Inflammatory macrophage treated with lipopolysaccharide for 4 hours (primary cell): ENCODE measurements around the gene BCAR3.

Experiments used
- DNase-seq: peaks from one replicate; pipeline ENCODE4 v3.0.0-alpha.2; 2020

Gene BCAR3

DNA sequence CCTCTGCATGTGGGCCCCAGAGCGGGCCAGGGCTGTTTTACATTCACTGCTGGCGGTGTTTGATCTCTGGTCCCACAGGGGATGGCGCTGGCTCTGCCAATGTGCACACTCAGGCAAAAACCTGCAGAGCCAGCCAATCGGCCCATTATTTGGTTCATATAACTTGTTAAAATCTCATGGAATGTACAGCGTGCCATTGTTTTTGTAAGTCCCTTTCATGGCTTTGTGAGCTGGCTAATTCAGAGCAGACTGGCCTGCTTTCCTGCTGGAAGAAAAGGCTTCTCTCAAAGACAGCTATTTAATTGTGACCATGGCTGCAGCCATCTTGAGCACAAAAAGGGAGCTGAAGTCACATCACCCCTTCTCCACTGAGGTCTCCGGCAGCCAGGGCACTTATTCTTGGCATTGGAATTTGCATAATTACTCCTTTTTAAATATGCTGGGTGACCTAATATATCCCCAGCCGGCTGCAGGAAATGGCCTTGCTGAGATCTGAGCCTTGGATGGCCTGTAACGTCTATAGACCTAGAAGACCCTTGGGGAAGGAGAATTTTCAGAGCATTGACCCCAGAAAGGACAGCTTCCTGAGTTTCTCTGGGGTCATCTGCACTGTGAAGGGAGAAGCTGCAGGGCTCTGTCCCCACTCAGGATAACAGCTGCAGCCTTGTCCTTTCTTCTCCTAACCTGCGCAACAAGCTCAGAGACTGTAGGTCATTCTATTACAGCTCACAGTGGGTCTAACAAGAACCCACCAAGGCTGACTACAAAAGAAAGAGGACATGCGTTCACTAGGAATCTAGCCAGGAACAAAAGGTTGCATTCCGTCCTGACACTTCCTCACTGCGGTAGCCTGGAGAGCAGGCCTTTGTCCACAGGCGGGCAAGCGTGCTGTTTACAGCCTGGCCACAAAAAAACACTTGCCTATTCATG lies 45.8 kb downstream of the BCAR3 start:
- no peak for DNase-seq

DNA sequence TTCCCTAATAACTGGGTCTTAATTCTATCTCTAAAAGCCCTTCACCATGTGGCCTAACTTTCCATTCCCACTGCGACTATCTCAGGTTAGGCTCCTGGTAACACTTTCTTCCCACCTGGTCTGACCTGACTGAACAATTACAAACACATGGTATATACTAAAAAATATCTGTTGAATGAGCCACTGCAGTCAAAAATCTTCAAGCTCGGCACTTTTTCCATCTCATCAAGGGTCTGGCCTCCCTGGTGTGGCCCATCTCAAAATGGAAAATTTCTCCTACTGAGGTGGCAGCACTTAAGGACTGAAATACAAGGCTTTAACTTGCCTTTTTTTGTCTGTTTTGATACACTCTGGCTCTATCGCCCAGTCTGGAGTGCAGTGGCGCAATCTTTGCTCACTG lies 48.3 kb downstream of the BCAR3 start:
- DNase-seq = no peak

DNA sequence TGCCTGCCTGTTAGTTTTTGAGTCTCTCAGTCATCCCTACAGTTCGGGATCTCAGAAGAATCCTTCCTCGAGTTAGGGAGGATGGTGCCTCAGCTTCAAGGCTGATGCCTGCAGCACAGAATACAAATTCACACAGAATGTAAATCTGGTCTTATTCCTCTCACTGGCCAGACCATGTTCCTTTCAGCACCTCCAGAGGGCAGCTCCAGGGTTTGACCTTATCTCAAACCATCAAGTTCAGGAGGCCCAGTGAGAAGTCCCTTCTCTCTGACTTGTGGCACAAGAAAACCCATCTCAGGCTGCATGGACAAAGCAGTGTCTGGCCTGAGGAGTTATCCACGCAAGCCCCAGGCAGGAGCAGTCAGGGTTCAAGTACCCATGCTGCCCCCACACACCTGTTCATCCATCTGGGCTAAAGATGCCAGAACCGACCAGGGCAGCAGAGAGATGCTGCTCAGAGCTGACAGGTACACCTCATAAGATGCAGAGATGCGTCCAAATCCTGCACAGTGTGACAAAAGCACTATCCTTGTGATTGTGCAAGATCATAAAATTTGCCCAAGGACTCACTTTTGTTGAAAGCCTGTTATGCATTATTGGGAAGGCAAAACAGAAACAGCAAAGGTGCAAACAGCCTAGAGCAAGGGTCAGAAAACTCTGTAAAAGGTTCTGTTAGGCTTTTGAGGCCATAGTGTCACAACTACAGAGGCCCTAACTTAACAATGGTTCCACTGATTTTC lies 49.8 kb downstream of the BCAR3 start:
- peak; percentile 26 for DNase-seq

DNA sequence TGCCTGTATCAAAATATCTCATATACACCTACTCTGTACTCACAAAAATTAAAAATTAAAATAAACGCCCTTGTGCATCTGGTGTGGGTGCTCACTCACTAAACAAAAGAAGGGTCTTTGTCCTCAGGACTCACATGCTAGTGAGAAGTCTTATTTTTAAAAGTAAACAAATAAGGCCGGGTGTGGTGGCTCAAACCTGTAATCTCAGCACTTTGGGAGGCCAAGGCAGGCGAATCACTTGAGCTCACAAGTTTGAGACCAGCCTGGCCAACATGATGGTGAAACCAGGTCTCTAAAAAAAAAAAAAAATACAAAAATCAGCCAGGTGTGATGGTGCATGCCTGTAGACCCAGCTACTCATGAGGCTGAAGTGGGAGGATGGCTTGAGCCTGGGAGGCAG lies 51.5 kb downstream of the BCAR3 start:
- no peak for DNase-seq

DNA sequence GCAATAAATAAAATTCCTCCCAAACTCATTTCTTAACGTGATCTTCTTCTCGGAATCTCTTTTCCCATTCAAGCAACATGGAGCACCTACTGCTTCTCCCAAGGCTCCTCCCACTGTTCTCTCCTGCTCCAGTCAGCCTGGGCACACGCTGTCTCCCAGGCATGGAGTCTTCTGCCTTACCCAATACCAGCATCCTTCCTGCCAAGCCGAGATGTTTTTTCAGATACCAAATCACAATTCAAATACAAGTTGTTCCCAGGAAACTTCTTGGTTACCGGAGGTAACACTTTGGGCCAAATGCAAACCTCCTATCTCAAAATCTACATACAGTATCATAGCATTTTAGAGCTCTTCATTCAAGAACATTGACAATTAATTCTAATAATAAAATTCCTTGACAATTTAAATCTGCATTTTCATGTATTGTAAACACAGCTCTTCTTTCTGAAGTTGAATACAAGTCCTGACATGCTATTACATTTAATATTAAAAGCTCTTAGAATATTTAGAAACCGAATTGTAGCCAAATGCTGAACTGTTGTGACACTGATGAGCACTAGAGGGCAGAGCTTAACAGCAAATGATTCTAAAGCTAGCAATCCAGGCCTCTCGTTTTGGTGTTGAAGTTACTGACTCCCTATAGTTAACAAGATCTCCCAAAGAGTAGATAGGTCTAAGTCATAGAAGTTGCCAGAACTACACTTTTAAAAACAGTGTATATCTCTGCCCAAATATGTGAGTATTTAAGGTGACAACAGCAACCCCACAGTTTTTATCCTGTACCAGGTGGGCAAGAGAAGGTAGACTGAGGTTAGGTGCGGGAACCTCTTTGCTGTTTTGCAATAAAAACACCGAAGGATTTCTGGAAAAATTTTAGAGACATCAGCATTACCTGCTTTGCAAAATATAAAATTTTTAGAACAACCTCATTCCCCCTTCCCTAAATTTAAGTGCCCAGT lies 52.3 kb downstream of the BCAR3 start:
- DNase-seq = peak; percentile 75

DNA sequence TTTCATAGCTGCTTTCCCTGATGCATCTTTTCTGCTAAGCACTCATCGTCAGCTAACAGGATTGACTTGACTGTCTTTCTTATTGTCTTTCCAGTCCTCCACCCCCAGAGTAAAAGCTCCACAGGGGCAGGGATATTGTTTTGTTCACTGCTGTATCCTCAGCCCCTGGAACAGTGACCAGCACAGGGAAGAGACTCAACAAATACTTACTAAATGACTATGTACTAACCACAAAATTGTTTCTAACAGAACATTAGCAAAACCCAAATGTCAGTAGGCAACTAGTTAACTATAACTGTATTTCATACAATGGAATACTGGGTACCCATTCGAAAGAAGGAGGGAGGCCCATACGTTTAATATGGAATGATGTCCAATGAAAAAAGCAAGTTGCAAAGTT lies 53.0 kb downstream of the BCAR3 start:
- no peak for DNase-seq

DNA sequence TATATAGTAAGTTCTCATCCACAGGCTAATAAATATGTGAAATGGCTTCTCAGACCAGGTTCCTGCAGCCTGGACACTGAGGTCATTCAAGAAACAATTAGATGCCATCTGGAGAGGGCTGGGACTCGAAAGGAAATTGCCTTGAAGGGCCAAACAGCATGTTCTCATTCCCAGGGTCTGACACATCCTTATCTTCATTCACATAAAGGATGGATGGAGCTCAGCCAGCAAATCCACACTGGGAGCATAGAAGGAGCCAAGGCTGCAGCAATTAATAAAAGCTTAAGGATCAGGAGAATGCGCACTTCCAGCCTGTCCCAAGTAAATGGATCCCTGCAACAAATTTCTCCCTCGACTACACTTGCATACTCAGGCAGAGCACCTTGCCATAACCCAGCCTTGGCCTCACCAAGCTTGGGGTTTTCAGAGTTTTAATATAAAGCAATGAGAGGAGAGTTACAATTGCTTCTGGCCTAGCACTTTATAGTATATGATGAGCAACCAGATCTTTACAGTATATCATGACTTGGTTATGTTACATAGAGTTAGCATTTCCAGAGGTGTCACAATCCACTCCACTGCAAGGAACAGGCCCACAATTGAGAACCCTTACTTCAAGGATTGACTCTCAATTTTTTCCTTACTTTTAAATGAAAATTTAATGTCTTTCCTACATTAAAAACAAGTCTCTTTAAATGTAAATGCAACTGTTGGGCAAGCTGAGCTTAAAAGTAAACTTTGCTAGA lies 55.9 kb downstream of the BCAR3 start:
- DNase-seq = no peak

DNA sequence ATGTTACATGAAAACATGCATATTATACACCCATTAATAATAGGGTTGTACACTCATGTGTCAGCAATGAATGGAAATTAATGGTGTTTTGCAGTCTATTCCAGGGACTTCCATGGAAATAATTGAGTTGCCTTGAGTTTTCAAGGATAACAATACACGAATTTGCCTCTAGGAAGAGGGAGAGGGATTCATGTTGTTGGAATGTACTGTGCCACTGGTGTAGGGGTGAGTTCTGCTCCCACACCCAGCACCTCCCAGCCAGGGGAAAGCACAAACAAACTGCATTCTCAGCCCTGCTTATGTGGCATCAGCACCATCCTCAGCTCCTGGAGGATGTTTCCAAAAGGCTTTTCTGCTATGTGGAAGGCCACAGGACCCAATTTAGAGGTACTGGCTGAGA lies 57.8 kb downstream of the BCAR3 start:
- no peak for DNase-seq

DNA sequence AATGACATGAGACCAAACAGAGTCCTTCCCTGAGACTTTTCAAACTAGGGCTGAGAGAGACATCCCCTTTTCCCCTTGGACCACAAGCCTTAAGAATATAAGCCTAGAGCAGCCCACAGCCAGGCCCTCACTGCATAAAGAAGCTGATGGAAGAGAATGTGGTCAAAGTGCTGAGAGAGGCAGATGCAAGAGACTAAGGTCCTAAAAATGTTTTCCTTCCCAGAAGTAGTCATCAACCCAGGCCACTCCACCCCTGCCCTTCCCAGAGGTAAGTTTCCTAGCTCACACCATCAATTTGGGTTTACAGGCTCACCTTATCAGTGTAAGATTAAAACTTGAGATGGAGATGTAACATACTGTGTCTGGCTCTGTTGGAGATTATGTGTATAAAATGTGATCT lies 58.2 kb downstream of the BCAR3 start:
- no peak for DNase-seq

DNA sequence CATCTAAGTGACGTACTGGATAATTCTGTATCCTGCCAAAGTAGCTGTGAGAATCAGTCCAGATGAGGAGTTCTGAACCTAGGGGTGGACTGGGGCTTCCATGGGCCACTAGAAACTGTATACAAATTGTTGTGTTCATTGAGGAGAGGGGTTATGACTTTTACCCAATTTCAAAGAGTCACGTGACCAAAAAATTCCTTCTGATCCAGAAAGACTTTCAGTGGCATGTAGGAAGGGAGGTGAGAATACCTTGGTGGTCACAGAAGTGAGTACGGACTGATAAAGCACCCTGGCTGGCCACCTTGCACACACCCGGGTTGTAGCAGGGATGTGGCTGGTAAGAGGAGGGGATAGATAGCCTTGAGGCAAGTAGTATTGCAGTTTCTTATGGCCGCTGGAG lies 60.4 kb downstream of the BCAR3 start:
- no peak for DNase-seq

DNA sequence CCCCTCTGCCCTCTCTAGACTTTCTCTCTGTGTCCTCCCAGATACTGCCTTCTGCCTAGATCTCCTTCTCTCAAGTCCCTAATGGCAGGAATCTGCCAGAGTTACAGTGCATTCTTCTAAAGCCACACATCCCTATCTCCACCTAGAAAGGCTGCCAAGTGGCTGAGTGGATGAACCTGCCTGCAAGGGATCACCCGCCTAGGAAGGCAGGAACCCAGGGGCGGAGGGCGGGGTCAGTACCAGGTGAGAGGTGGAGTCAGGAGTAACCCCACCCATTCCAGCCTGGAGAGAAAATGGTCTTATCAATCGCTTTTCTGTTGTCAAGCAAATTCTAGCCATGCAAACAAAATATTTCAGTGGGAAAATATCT lies 60.8 kb downstream of the BCAR3 start:
- no peak for DNase-seq

DNA sequence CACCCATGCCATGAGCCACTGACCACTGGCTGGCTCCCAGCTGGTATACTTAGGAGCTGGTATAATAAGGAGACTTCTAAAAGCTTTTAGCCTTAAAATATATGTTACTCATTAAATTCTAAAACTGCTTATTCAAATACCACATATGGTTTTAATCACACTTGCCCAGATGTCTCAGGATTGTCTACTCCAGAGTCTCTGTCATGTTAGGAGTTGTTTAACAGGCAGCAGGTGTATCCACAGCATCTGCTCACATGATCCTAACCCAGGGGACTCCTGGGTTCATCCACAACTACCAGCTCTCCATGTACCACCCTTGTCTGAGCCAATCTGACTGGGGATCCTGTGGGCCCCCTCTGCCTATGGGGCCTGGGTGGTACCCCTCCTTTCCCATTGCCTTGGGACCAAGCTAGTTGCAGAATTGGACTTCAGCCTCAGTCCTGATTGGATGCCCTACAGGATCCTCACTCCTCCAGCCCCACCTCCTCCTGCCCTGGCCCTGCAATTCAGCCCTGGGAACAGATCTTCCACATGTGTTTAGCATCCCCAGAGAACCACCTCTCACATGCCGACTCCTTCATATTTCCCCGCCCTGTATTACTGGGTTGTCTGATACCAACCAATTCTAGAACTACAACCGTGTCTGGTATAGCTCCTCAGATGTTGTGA lies 61.3 kb downstream of the BCAR3 start:
- no peak for DNase-seq

DNA sequence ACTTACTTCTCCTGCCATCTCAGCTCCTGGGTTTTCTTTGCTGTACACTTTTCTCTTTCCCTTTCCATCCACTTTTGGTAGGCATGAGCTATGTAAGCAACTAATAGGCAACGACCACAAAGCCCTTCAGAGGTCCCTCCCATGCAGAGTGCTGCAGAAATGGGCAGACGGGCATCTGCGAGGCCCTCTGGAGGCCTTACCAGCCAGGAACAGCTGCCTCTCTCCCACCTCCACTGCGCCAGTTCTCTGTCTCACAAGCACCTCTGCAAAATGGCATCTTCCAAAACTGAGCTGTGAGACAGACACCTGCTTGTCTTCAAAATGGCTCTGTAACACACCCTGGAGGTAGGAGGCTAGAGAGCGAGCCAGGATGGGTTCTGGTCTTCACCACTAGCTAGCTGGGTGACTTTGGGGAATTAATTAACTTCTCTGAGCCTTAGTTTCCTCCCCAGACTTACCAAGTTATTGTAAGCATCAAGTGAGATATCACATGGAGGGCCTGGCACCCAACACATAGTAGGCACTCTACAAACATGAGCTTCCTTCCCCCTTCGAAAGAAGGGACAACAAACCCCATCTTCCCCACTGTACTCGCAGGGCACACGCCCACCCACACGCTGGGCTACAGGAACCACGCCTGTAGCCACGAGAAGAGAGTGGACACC lies 62.0 kb downstream of the BCAR3 start:
- no peak for DNase-seq

DNA sequence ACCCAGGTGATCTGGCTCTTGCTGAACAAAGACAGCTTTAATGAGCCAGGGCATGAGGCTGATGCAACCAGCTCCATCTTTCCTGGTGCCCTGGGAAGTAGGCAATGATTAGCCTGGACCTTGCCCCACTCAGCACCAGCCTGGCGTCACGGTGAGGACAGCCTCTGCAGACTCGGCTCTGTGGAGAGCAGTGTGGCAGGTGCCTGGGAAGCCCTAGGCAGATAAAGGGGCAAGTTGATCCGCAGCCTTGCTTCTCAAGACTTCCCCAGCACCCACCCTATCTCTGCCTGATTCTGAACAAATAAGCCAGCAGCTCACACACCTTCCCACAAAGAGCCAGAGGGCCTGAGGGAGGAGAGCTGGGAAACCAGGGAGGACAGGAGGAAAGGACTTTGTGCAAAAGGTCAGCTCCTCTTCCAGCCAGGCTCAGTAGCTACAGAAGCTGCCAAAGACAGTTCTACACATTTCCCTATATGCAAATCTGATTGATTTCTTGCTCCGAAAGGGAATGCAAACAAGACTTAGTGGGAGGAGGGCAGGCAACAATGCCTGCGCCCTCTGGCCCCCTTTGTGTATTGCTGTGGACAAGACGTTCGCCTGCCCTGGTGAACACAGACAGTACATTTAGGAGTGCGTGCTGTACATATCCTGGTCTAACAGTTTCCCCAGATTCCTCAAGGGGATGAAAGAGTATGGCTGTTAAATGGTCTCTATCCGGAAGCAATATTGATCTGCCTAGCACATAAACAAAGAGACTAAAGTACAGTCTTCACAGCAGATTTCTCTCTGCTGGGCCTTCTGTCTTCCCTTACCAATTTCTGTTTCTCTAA lies 63.8 kb downstream of the BCAR3 start:
- DNase-seq = no peak

DNA sequence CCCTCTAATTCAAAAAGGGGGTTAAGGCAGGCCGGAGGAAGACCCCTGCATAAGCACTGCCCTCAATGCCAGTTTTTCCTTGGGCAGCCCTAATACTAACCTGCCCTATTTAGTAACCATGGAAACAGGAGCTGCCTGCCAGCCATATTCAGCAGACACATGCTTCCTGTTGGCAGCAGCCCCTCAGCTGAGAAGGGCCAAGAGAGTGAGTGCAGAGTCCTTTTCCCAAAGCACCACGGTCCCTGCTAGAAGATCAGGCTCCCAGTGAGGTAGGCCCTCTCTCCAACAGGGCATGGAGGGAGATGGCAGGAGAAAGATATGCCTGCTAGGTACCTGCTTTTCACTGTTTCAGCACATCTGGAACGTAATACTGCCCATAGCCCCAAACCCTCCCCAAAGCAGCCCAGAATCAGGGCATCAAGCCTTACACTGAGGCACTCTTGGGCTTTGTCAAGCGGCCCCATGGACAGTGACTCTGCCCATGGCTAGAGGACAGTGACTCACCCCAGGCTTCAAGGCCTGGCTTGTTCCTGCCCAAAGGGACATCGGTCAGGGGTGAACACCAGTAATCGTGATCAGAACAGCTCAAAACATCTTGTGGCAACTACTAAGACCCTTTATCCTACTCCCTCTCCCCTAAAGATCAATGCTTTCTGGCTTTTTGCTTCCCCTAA lies 64.5 kb downstream of the BCAR3 start:
- DNase-seq = no peak

DNA sequence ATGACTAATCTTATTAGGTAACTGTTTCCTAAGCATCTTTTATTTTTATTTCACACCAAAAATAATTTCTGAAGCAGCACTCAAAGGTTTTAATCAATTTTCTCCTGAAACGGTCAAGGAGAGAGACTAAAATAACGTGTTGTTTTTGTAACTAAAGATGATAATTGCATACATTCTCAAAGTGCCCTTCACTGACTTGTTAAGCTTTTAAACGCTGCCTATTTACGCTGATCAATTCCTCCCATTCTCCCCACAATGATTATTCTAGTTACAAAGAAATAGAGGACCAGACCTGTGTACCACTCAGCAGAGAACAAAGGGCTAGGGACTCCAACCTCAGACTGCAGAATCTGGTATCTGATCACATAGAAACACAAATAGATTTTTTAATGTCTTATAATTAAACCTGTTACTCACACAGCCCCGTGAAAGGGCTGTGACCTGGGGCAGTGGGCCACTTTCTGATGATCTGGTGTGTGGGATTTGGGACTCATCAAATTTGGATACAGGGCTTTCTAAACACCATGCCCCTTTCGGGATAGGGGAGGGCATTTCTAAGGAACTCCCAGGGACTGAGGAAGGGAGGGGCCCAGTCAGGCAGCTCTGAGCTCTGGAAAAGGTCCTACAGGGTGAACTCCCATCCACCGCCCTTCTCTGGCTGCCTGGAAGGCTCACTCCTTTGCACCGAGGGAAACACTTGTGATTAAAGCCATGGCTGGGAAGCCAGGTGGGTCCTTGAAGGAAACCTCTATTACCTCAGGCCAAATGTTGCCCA lies 65.2 kb downstream of the BCAR3 start:
- DNase-seq = no peak

DNA sequence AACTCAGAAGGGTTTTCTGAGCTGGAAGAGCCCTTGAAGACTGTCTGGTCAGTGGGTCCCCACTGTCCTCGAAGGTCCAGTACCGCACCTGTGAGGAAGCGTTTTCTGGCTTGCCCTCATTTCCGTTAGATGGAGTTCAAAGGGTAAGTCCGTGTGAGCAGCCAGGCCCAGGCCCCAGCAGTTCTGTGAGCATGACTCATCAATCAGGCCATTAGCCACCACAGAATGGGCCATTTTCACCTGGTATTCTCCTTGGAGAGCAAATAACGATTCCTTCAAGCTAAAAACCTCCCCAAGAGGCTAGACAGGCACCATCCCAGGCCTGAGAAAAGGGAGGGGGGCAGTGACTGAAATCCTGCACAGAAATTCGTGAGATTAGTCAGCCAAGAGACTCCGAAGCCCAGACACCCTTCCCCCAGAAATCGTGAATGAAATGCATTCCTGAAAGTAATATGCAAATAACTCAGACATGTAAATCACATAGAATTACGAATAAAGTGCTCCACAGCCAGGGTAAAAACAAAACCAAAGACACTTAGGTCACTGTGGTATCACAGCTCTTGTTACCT lies 66.0 kb downstream of the BCAR3 start:
- no peak for DNase-seq

DNA sequence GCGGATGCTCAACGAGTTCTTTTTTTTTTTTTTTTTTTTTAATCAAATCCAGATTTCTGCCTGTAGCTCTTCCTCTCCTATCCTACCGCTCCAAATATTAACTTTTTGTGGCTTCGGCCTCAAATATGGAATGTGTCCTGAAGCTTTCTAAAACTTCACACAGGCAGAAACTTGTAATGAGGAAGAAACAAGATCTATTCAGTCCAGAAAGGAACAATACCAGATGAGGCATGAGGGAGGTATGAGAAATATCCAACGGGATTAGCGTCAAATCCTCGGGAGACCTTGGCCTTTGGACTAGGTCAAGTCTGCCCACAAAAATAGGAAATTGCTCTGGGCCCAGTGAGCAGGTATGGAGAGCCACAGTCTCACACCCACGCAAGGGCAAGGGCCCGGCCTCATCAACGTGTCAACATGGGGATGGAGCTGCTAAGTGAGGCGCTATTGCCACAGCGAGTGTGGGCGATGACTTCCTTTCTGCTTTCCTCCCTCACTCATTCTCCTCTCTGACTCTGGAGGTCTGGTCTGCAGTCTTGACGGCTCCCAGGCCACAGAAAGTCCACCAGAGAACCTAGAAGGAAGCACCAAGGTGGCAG lies 66.6 kb downstream of the BCAR3 start:
- peak; percentile 18 for DNase-seq
